Astrocyte (in vitro differentiated cells and primary cell): ENCODE data around the gene NME5. TPM values are rescaled to one million over a fixed set of nuclear protein-coding genes. Genes with fewer than 3 reads are reported as not detected.

ENCODE experiments used
- DNase-seq: peaks from one replicate; pipeline ENCODE4 v3.0.0-alpha.2; 2010; ENCODE audit warnings: low read depth
- FAIRE-seq: peaks from 2 replicates; lab custom pipeline; 2011; peaks lifted over from hg19 to GRCh38; lab: Jason Lieb, UNC
- H2AFZ ChIP-seq: 2 replicates; pipeline ENCODE4 v1.6.0; 2012; ENCODE audit warnings: low read depth, low read length, inconsistent platforms
- H3K27ac ChIP-seq: 2 replicates; pipeline ENCODE4 v1.5.1; 2011; ENCODE audit warnings: low read depth, low read length, inconsistent platforms
- H3K27me3 ChIP-seq: 2 replicates; pipeline ENCODE4 v1.6.0; 2011; ENCODE audit warnings: low read length, inconsistent platforms; ENCODE audit not compliant: insufficient read depth
- H3K36me3 ChIP-seq: 2 replicates; pipeline ENCODE4 v1.5.1; 2011; ENCODE audit warnings: low read length, inconsistent platforms; ENCODE audit not compliant: insufficient read depth
- H3K4me1 ChIP-seq: 2 replicates; pipeline ENCODE4 v1.5.1; 2011; ENCODE audit warnings: low read length, inconsistent platforms; ENCODE audit not compliant: insufficient read depth
- H3K4me2 ChIP-seq: 2 replicates; pipeline ENCODE4 v1.6.0; 2012; ENCODE audit warnings: low read length, inconsistent platforms
- H3K4me3 ChIP-seq: 2 replicates; pipeline ENCODE4 v1.5.1; 2011; ENCODE audit warnings: low read depth, mild to moderate bottlenecking, low read length, inconsistent platforms; ENCODE audit not compliant: insufficient read depth
- H3K79me2 ChIP-seq: 2 replicates; pipeline ENCODE4 v1.6.0; 2012; ENCODE audit warnings: mild to moderate bottlenecking, low read length, inconsistent platforms; ENCODE audit not compliant: insufficient read depth
- H3K9ac ChIP-seq: 2 replicates; pipeline ENCODE4 v1.6.0; 2012; ENCODE audit warnings: mild to moderate bottlenecking, low read length, inconsistent platforms
- H3K9me3 ChIP-seq: 2 replicates; pipeline ENCODE4 v1.5.1; 2012; ENCODE audit warnings: low read depth, mild to moderate bottlenecking, low read length, inconsistent platforms; ENCODE audit not compliant: insufficient read depth
- H4K20me1 ChIP-seq: 2 replicates; pipeline ENCODE4 v1.6.0; 2012; ENCODE audit warnings: low read length, inconsistent platforms; ENCODE audit not compliant: insufficient read depth
- H3K27ac Mint-ChIP-seq: one replicate; pipeline ENCODE4 v1.8.0; 2021; ENCODE audit warnings: mild to moderate bottlenecking, mixed read lengths; ENCODE audit not compliant: unreplicated experiment
- H3K27me3 Mint-ChIP-seq: one replicate; pipeline ENCODE4 v1.8.0; 2021; ENCODE audit warnings: low read depth, mixed read lengths; ENCODE audit not compliant: unreplicated experiment
- H3K36me3 Mint-ChIP-seq: one replicate; pipeline ENCODE4 v1.8.0; 2021; ENCODE audit warnings: low read depth, mixed read lengths; ENCODE audit not compliant: unreplicated experiment
- H3K4me1 Mint-ChIP-seq: one replicate; pipeline ENCODE4 v1.8.0; 2021; ENCODE audit warnings: low read depth, mixed read lengths; ENCODE audit not compliant: unreplicated experiment
- H3K4me3 Mint-ChIP-seq: one replicate; pipeline ENCODE4 v1.8.0; 2021; ENCODE audit warnings: mild to moderate bottlenecking, moderate library complexity, mixed read lengths; ENCODE audit not compliant: unreplicated experiment
- H3K9me3 Mint-ChIP-seq: one replicate; pipeline ENCODE4 v1.8.0; 2021; ENCODE audit warnings: mild to moderate bottlenecking, mixed read lengths; ENCODE audit not compliant: unreplicated experiment
- CTCF ChIP-seq: IDR thresholded peaks from 2 replicates; pipeline ENCODE4 v1.5.1; 2011; ENCODE audit warnings: low read depth, mild to moderate bottlenecking, inconsistent platforms, low read length, moderate library complexity; ENCODE audit not compliant: insufficient read depth
- EZH2 ChIP-seq: IDR thresholded peaks from 2 replicates; pipeline ENCODE4 v1.6.1; 2012; ENCODE audit warnings: mild to moderate bottlenecking, low read length, inconsistent platforms; ENCODE audit not compliant: insufficient read depth
- total RNA-seq: library from RNA; stranded (reverse); gene quantifications from 2 replicates; pipeline ENCODE4 v1.2.1, GENCODE V29; 2021

Gene NME5
- total RNA-seq, 1 donor from 2014 or later, result 3.2 TPM

GRCh38 chr5:138091685-138092084 lies 47.5 kb downstream of the NME5 start:
- H3K4me1 Mint-ChIP-seq, result peaks cover 4% of the 10 kb centered on the region
- H3K36me3 Mint-ChIP-seq, result no peaks in the 10 kb centered on the region
- no peak overlapping the region for H2AFZ ChIP-seq
- peaks cover 58% of the 10 kb centered on the region for H3K27me3 Mint-ChIP-seq
- H3K4me3 ChIP-seq, result no peak overlapping the region
- H3K4me2 ChIP-seq, result no peak overlapping the region
- H3K9ac ChIP-seq, result no peak overlapping the region
- H3K9me3 ChIP-seq, result no peaks in the 10 kb centered on the region
- DNase-seq, result no peak
- no peak overlapping the region for H3K27ac ChIP-seq
- no peaks in the 10 kb centered on the region for H4K20me1 ChIP-seq
- H3K9me3 Mint-ChIP-seq, result peaks cover 2% of the 10 kb centered on the region
- H3K36me3 ChIP-seq, result no peaks in the 10 kb centered on the region
- no peak overlapping the region for H3K27ac Mint-ChIP-seq
- no peak for FAIRE-seq
- no peaks in the 10 kb centered on the region for H3K79me2 ChIP-seq
- no peak for TF ChIP-seq EZH2
- no peak for TF ChIP-seq CTCF
- peaks cover 21% of the 10 kb centered on the region for H3K27me3 ChIP-seq
- no peak overlapping the region for H3K4me3 Mint-ChIP-seq
- no peaks in the 10 kb centered on the region for H3K4me1 ChIP-seq

- no peaks in the 10 kb centered on the region for H3K36me3 ChIP-seq
- TF ChIP-seq EZH2 (no peak), CTCF (no peak)
- H2AFZ ChIP-seq, result no peak within 1 kb of the TSS
- H3K27ac Mint-ChIP-seq, result no peak within 1 kb of the TSS
- no peaks in the 10 kb centered on the region for H3K4me1 Mint-ChIP-seq
- H3K79me2 ChIP-seq, result no peaks in the 10 kb centered on the region
- no peak within 1 kb of the TSS for H3K4me2 ChIP-seq
- no peaks in the 10 kb centered on the region for H3K9me3 Mint-ChIP-seq
- no peak within 1 kb of the TSS for H3K27ac ChIP-seq
- H4K20me1 ChIP-seq, result no peaks in the 10 kb centered on the region
- no peak within 1 kb of the TSS for H3K4me3 ChIP-seq
- no peak within 1 kb of the TSS for H3K9ac ChIP-seq
- H3K36me3 Mint-ChIP-seq, result no peaks in the 10 kb centered on the region
- no peaks in the 10 kb centered on the region for H3K4me1 ChIP-seq
- no peaks in the 10 kb centered on the region for H3K27me3 ChIP-seq
- DNase-seq (no peak), FAIRE-seq (no peak)
- peaks cover 7% of the 10 kb centered on the region for H3K27me3 Mint-ChIP-seq
- H3K9me3 ChIP-seq, result no peaks in the 10 kb centered on the region
- H3K4me3 Mint-ChIP-seq, result no peak within 1 kb of the TSS
Measured at GRCh38 chr5:138083702-138084101, 55.5 kb downstream of the NME5 start, which contains the start of gene WNT8A. TSS of gene WNT8A (plus strand) at chr5:138084033. CDS start at chr5:138084128, 95 bp downstream.

GRCh38 chr5:138082033-138082432 lies 57.2 kb downstream of the NME5 start:
- H3K27me3 ChIP-seq, result no peaks in the 10 kb centered on the region
- DNase-seq, result no peak
- no peaks in the 10 kb centered on the region for H3K4me1 Mint-ChIP-seq
- H3K4me3 Mint-ChIP-seq, result no peak overlapping the region
- H3K9ac ChIP-seq, result no peak overlapping the region
- H3K36me3 ChIP-seq, result no peaks in the 10 kb centered on the region
- FAIRE-seq, result no peak
- H3K4me2 ChIP-seq, result no peak overlapping the region
- H3K36me3 Mint-ChIP-seq, result no peaks in the 10 kb centered on the region
- no peak overlapping the region for H3K27ac Mint-ChIP-seq
- peaks cover 2% of the 10 kb centered on the region for H3K27me3 Mint-ChIP-seq
- no peaks in the 10 kb centered on the region for H3K9me3 ChIP-seq
- TF ChIP-seq EZH2 (no peak), CTCF (no peak)
- no peaks in the 10 kb centered on the region for H3K9me3 Mint-ChIP-seq
- no peak overlapping the region for H2AFZ ChIP-seq
- no peak overlapping the region for H3K27ac ChIP-seq
- no peaks in the 10 kb centered on the region for H4K20me1 ChIP-seq
- no peaks in the 10 kb centered on the region for H3K79me2 ChIP-seq
- no peak overlapping the region for H3K4me3 ChIP-seq
- no peaks in the 10 kb centered on the region for H3K4me1 ChIP-seq
